Glutamatergic neuron (in vitro differentiated cells): ENCODE measurements around the gene SDC4. TPM values are rescaled to one million over a fixed set of nuclear protein-coding genes. Genes with fewer than 3 reads are reported as not detected.
A peak's percentile ranks its signal among the peaks of the same experiment; 100 is the strongest.

Source experiments
- DNase-seq: peaks from one replicate; pipeline ENCODE4 v3.0.0; 2022
- H3K27ac Mint-ChIP-seq: one replicate; pipeline ENCODE4 v1.8.0; 2020; ENCODE audit warnings: mild to moderate bottlenecking, mixed read lengths, inconsistent platforms; ENCODE audit not compliant: unreplicated experiment
- H3K27me3 Mint-ChIP-seq: one replicate; pipeline ENCODE4 v1.8.0; 2020; ENCODE audit warnings: mild to moderate bottlenecking, moderate library complexity, mixed read lengths, inconsistent platforms; ENCODE audit not compliant: unreplicated experiment
- H3K36me3 Mint-ChIP-seq: one replicate; pipeline ENCODE4 v1.8.0; 2020; ENCODE audit warnings: mild to moderate bottlenecking, mixed read lengths, inconsistent platforms; ENCODE audit not compliant: unreplicated experiment
- H3K4me1 Mint-ChIP-seq: one replicate; pipeline ENCODE4 v1.8.0; 2020; ENCODE audit warnings: mild to moderate bottlenecking, low read depth, mixed read lengths, inconsistent platforms; ENCODE audit not compliant: unreplicated experiment
- H3K4me3 Mint-ChIP-seq: one replicate; pipeline ENCODE4 v1.8.0; 2020; ENCODE audit warnings: mild to moderate bottlenecking, mixed read lengths, inconsistent platforms; ENCODE audit not compliant: unreplicated experiment
- H3K9me3 Mint-ChIP-seq: one replicate; pipeline ENCODE4 v1.8.0; 2020; ENCODE audit warnings: mild to moderate bottlenecking, moderate library complexity, mixed read lengths, inconsistent platforms; ENCODE audit not compliant: unreplicated experiment
- total RNA-seq: library from RNA; stranded (reverse); fragmentation: NEBNext Ultra II Directional; extraction: Animal tissue kit (Norgen Biotek cat#: 25700); gene quantifications from one replicate; pipeline ENCODE4 v1.2.1, GENCODE V29; 2021; ENCODE audit not compliant: unreplicated experiment
- TF ChIP-seq, protein P1 (sequence below): fragments of 200-600 bp; sonication (generic); IDR thresholded peaks from one replicate; pipeline ENCODE4 v1.5.0; 2021; ENCODE audit not compliant: partially characterized antibody, unreplicated experiment

Gene SDC4
- total RNA-seq, 1 donor from 2014 or later: 0.61 TPM

- Mint-ChIP-seq H3K27me3 (peaks cover 2% of the 10 kb centered on the region), H3K9me3 (peaks cover 3% of the 10 kb centered on the region), H3K27ac (no peak overlapping the region), H3K4me3 (no peak overlapping the region), H3K4me1 (no peaks in the 10 kb centered on the region), H3K36me3 (no peaks in the 10 kb centered on the region)
- no peak for DNase-seq
- TF ChIP-seq, protein P1, sequence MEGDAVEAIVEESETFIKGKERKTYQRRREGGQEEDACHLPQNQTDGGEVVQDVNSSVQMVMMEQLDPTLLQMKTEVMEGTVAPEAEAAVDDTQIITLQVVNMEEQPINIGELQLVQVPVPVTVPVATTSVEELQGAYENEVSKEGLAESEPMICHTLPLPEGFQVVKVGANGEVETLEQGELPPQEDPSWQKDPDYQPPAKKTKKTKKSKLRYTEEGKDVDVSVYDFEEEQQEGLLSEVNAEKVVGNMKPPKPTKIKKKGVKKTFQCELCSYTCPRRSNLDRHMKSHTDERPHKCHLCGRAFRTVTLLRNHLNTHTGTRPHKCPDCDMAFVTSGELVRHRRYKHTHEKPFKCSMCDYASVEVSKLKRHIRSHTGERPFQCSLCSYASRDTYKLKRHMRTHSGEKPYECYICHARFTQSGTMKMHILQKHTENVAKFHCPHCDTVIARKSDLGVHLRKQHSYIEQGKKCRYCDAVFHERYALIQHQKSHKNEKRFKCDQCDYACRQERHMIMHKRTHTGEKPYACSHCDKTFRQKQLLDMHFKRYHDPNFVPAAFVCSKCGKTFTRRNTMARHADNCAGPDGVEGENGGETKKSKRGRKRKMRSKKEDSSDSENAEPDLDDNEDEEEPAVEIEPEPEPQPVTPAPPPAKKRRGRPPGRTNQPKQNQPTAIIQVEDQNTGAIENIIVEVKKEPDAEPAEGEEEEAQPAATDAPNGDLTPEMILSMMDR: no peak
Observed at GRCh38 chr20:45315672-45316071, 32.6 kb downstream of the SDC4 start.

GRCh38 chr20:45313943-45314342, 34.3 kb downstream of the SDC4 start:
- TF ChIP-seq, protein P1: no peak
- Mint-ChIP-seq H3K9me3 (peaks cover 3% of the 10 kb centered on the region), H3K4me1 (no peaks in the 10 kb centered on the region), H3K4me3 (no peak overlapping the region), H3K27ac (no peak overlapping the region), H3K36me3 (no peaks in the 10 kb centered on the region), H3K27me3 (peaks cover 8% of the 10 kb centered on the region)
- no peak for DNase-seq

GRCh38 chr20:45313065-45313695, 35.0 kb downstream of the SDC4 start:
- Mint-ChIP-seq H3K36me3 (no peaks in the 10 kb centered on the region), H3K27me3 (peaks cover 8% of the 10 kb centered on the region), H3K27ac (no peak overlapping the region), H3K4me1 (no peaks in the 10 kb centered on the region), H3K9me3 (peaks cover 3% of the 10 kb centered on the region), H3K4me3 (no peak overlapping the region)
- TF ChIP-seq, protein P1: no peak
- no peak for DNase-seq

- no peaks in the 10 kb centered on the region for H3K36me3 Mint-ChIP-seq
- TF ChIP-seq, protein P1: no peak
- H3K9me3 Mint-ChIP-seq: peaks cover 3% of the 10 kb centered on the region
- H3K4me1 Mint-ChIP-seq: no peaks in the 10 kb centered on the region
- H3K4me3 Mint-ChIP-seq: no peak overlapping the region
- no peak overlapping the region for H3K27ac Mint-ChIP-seq
- no peak for DNase-seq
- peaks cover 10% of the 10 kb centered on the region for H3K27me3 Mint-ChIP-seq
Observed at GRCh38 chr20:45312241-45312640, 36.0 kb downstream of the SDC4 start.

- no peak overlapping the region for H3K27ac Mint-ChIP-seq
- peaks cover 3% of the 10 kb centered on the region for H3K9me3 Mint-ChIP-seq
- H3K27me3 Mint-ChIP-seq: peaks cover 10% of the 10 kb centered on the region
- TF ChIP-seq, protein P1: peak; percentile 92
- DNase-seq: peak; percentile 86
- no peaks in the 10 kb centered on the region for H3K4me1 Mint-ChIP-seq
- H3K4me3 Mint-ChIP-seq: no peak overlapping the region
- no peaks in the 10 kb centered on the region for H3K36me3 Mint-ChIP-seq
Observed at GRCh38 chr20:45311589-45312211, 36.5 kb downstream of the SDC4 start.
